NB4 (cell line): ENCODE data around the gene ECEL1.

ENCODE experiments used
- CTCF ChIP-seq: IDR thresholded peaks from one replicate; pipeline ENCODE4 v1.5.1; 2012; ENCODE audit warnings: low read depth, low read length
- MAX ChIP-seq: IDR thresholded peaks from 2 replicates; pipeline ENCODE4 v1.6.1; 2011; ENCODE audit warnings: low read depth, low read length
- POLR2A ChIP-seq: IDR thresholded peaks from 2 replicates; pipeline ENCODE4 v1.6.1; 2011; ENCODE audit warnings: mild to moderate bottlenecking; ENCODE audit not compliant: insufficient read length; ENCODE audit errors: extremely low read depth

- TF ChIP-seq POLR2A (no peak), CTCF (no peak), MAX (no peak)
Observed at GRCh38 chr2:232458661-232459418, 28.8 kb downstream of the ECEL1 start.
